Putamen (tissue), 1 donor: Measurements from ENCODE around the gene GIMAP6.
"Not testable (repeated sequence)": the region's sequence is repeated elsewhere in the genome, so short reads cannot be mapped to it uniquely, and the experiment has no call there.

Experiments used
- DNase-seq: peaks from one replicate; pipeline ENCODE4 v3.0.0-alpha.2; 2016; ENCODE audit warnings: low spot score

GIMAP6 gene

GRCh38 chr7:150585199-150585598, 47.0 kb downstream of the GIMAP6 start:
- DNase-seq: no peak

GRCh38 chr7:150580638-150581394, 51.4 kb downstream of the GIMAP6 start:
- no peak for DNase-seq

- DNase-seq: not testable (repeated sequence)
Measured at GRCh38 chr7:150579979-150580637, 52.1 kb downstream of the GIMAP6 start.
